Activated CD8-positive, alpha-beta memory T cell treated with anti-CD3 and anti-CD28 coated beads, Interleukin-2, amount 50 U/mL, for 1 hour (primary cell): ENCODE results near the gene VASP.
"Not testable (repeated sequence)": the region's sequence is repeated elsewhere in the genome, so short reads cannot be mapped to it uniquely, and the experiment has no call there.

ENCODE experiments used
- DNase-seq: peaks from one replicate; pipeline ENCODE4 v3.0.0-alpha.2; 2020; ENCODE audit errors: extremely low read depth

The VASP gene

DNA sequence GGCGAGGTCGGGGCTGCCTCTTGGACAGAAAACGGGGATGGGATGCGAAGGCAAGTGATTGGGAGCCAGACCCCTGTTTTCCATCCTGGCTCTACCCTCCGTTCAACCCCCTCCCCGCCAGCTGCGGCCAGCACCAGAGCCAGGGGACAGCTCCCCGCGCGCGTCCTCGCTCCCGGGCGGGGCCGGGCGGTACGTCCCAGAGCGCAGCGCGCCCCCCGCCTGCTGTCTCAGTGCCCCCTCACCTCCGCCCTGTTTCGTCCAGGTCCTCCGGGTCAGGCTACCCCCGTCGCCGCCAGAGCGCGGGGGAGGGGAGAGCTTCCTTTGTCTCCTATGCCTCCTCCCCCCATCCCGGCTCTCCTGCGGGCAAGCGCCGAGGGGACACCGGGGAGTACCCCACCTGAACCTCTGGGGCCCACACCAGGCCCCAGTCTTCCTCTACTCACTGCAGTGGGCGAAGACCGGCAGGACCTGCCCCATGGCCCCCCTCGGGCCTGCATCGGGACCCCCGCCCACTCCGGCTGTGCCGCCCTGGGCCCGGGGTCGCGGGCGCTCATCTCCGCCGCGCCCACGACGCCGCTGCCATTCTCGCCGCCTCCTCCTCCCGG, 10.8 kb upstream of the VASP start:
- no peak for DNase-seq

GRCh38 chr19:45497791-45498190, 9.5 kb upstream of the VASP start:
- no peak for DNase-seq

GRCh38 chr19:45498411-45499195, 8.7 kb upstream of the VASP start, which contains the start of gene PPM1N:
PPM1N (plus strand) TSS chr19:45498443; CDS start chr19:45498473, 30 bp downstream.
- no peak for DNase-seq

DNA sequence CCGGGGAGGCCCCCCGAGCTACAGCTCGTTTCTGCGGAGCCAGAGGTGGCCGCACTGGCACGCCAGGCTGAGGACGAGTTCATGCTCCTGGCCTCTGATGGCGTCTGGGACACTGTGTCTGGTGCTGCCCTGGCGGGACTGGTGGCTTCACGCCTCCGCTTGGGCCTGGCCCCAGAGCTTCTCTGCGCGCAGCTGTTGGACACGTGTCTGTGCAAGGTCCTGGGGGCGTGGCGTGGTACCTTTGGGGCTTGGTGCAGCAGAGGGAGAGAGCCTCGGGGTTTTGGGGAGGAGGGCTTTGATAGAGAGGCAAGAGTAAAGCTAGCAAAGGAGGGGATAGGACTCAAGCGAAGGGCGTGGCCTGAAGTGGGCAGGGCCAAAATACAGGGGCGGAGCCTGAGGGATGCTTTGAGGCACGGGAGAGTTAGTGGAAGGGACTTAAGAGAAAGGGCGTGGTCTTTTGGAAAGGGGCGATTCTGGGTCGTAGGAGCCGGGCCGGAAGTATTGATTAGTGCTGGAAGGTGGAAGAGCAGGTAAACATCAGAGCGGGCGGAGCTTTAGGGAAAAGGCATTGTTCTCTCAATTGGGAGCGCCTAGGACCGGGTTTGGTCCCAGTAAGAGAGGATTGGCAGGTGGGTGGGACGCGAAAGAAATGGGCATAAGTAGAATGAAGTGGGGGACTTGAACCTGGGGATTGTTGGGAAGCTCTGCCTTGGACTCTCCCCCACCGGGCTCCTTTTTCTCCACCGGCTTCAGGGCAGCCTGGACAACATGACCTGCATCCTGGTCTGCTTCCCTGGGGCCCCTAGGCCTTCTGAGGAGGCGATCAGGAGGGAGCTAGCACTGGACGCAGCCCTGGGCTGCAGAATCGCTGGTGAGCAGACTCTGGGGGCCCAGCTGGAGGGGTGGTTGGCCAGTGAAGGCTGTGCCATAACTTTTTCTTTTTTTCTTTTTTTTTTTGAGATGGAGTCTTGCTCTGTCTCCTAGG, 7.8 kb upstream of the VASP start:
- DNase-seq = no peak

GRCh38 chr19:45500918-45501729, 6.2 kb upstream of the VASP start:
- no peak for DNase-seq

DNA sequence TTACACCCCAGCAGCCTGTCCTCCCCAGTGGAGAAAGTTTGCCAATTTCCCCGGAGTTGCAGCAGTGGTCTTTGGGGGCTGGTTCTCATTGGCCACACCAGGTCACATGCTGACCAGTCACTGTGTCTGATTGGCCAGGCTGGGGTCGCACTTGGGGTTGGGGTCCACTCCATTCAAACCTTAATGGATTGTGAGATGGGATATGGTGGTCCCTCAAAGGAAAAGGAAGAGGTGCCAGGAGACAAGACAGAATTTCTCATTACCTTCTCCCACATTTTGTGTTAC, 5.6 kb upstream of the VASP start:
- DNase-seq = no peak

GRCh38 chr19:45502111-45502510, 5.2 kb upstream of the VASP start:
- no peak for DNase-seq

DNA sequence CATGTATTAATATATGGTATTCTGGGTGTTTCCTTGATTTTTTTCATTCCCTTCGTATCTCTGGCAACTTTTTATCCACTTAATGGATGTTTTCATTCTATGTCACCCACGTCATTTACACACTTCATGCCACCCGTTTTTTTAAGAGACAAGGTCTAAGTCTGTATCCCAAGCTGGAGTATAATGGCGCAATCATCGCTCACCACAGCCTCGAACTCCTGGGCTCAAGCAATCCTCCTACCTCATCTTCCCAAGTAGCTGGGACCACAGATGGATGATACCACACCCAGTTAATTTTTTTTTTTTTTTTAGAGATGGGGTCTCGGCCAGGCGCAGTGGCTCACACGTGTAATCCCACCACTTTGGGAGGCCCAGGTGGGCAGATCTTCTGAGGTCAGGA, 3.4 kb upstream of the VASP start:
- DNase-seq = no peak

GRCh38 chr19:45505151-45505995, 1.9 kb upstream of the VASP start:
- no peak for DNase-seq

DNA sequence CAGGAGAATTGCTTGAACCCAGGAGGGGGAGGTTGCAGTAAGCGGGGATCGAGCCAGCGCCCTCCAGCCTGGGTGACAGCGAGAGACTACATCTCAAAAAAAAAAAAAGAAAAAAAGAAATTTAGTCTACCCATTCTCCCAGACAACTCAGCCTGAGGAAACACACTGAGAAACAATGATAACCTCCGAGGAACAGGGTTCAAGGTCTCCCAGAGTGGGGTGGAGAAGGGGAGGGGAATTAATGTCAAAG, 1.4 kb upstream of the VASP start:
- no peak for DNase-seq

DNA sequence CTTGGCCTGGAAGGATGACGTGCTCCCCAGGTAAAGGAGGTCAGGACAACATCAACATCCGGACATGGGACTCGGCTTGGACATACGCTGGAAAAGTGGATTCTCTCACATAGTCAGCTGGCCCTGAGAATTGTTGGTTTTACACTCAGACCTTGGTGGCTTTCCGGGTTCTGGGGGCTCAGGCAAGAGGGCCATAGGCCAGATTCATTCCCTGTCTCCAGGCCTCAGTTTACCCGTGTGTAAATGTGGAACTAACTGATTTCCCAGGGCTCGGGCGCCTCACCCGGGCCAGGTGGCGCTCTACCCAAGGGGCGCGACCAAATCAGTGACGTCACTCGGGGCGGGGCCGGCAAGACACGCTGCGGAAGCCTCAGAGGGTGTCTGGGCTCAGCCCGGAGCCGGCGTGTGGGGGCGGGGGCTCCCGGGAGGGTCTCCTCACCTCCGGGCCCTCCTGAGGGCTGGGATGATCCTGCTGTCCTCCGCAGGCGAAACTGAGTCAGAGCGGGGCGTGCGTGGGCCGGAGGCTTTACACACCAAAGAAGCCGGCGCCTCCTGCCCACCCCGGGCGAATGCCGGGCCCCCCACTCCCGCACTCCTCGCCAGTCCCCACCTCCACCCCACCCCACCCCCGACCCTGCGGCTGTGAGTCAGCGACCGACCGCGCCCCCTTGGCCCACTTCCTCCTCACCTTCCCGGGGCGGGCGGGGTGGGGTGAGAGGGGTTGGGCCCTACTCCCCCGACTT, 862 bp upstream of the VASP start:
- peak; percentile 92 for DNase-seq

GRCh38 chr19:45507872-45508416, 665 bp downstream of the VASP start:
- no peak for DNase-seq

GRCh38 chr19:45508417-45508860, 1.2 kb downstream of the VASP start:
- no peak for DNase-seq

DNA sequence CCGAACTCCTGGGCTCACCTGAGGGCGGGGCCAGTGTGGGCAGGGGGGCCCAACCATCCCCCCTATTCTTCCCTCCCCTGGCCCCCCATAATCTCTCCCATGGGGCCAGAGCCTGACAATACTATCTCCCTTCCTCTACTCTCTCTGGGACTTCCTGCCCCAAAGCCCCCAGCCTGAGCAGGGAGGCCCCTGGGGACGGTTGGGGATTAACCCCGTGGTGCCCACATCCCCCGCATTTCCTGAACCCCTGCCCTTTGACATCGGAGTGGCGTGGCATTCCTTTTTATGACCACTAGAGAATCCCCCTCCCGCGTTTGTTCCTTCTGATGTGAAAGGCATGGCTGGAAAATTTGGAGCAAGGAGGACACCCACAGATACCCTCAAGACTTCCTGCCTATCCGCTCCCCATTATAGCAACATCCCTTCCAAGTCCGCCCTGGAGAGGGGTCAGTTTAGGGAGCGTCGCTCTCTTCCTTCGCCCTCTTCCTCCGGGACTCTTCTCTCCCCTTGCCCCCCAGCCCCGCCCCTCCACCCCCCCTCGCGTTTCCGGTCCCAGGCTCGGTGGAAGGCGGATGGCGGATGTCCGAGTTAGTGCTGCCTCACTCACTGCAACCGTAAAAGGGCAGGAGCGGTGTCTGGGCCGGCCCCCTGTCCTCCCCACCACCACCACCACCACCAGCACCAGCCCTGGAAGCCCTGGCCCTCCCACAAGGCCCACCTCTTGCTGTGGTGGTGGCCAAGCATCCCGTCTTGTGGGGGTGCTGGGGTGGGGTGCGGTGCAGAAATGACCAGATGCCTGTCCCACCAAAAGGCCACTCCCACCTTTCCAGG, 1.8 kb downstream of the VASP start:
- no peak for DNase-seq

GRCh38 chr19:45509692-45510015, 2.4 kb downstream of the VASP start:
- no peak for DNase-seq

GRCh38 chr19:45510352-45510751, 3.1 kb downstream of the VASP start:
- DNase-seq = not testable (repeated sequence)

DNA sequence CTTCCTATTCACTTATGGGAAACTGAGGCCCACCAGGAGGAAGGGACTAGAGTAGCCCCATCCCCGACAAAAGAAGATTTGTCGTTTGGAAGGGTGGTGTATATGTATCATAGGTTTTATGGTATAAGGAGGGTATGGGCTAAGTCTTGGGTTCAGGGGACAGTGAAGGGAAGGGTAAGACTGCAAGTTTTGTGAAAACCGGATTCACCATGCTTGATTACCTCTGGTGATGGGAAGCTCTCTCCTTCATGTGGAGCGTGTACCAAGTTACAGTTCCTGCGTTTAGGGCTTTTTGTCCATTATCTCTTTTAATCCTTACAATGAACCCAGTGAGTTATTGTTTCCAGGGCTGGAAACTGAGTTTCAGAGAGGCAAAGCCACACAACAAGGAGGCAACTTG, 3.8 kb downstream of the VASP start:
- no peak for DNase-seq

DNA sequence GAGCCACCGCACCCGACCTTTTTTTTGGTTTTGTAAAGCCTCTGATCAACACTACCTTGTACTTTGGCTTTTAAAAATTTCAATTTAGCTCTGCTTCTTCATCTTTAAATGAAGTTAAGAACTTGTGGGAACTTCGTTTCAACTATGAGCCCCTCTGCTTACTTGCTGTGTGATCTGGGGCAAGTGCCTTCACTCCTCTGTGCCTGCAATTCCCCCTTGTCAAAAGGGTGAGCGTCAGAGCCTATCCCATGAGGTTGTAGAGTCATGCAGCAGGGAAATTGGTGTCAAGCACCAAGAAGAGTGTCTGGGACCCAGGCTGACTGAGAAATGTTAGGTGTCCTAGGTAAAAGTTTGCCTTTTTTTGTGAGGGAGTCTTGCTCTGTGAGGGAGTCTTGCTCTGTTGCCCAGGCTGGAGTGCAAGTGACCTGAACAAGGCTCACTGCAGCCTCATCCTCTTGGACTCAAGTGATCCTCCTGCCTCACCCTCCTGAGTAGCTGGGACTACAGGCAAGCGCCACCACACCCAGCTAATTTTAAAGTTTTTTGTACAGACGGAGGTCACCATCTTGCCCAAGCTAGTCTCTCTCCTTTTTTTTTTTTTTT, 5.7 kb downstream of the VASP start:
- no peak for DNase-seq
